Peyer's patch (tissue), 4 donors: ENCODE data around the gene NRL.

Experiments
- CTCF ChIP-seq, 6 experiments: fragments of 450-650 bp in 4 of 6; fragments of 200-600 bp in 2 of 6; sonication (generic) in 1 of 6; IDR thresholded peaks; one replicate each; pipeline ENCODE4 v1.5.1; 2017 to 2019; ENCODE audit warnings: antibody characterized with exemption in 6 of 6, mild to moderate bottlenecking in 3 of 6, moderate library complexity in 1 of 6
- POLR2A ChIP-seq, 2 donors: fragments of 450-650 bp; IDR thresholded peaks; one replicate each; pipeline ENCODE4 v1.5.1; 2017; ENCODE audit warnings: antibody characterized with exemption in 2 of 2, mild to moderate bottlenecking in 2 of 2, moderate library complexity in 2 of 2

- TF ChIP-seq CTCF (IDR thresholded peaks at IDR 0.05) (no peak), POLR2A (IDR thresholded peaks at IDR 0.05) (no peak)
Measured at GRCh38 chr14:24086193-24086955, 28.4 kb downstream of the NRL start.
